A172 (cell line): Measurements from ENCODE around the gene COL1A1. TPM values are rescaled to one million over a fixed set of nuclear protein-coding genes. Genes with fewer than 3 reads are reported as not detected.

Experiments used
- DNase-seq: peaks from one replicate; pipeline ENCODE4 v3.0.0-alpha.2; 2015; ENCODE audit warnings: low spot score
- total RNA-seq: library from RNA; depleted of rRNA; stranded (reverse); fragments of >200 nt; shearing (Covaris generic); gene quantifications from 2 replicates; pipeline ENCODE4 v1.2.3, GENCODE V29; 2014

COL1A1 gene
- total RNA-seq, 1 experiment from 2014 or later: 15.7 TPM

GRCh38 chr17:50173335-50173941 lies 28.0 kb downstream of the COL1A1 start:
- DNase-seq: peak; percentile 89

GRCh38 chr17:50172936-50173334 lies 28.5 kb downstream of the COL1A1 start:
- no peak for DNase-seq

GRCh38 chr17:50172130-50172529 lies 29.3 kb downstream of the COL1A1 start:
- no peak for DNase-seq

- DNase-seq: no peak
Observed at GRCh38 chr17:50171371-50172071, 29.9 kb downstream of the COL1A1 start.

- DNase-seq: peak; percentile 89
Observed at GRCh38 chr17:50170662-50171370, 30.6 kb downstream of the COL1A1 start.

- no peak for DNase-seq
Observed at GRCh38 chr17:50169881-50170459, 31.5 kb downstream of the COL1A1 start.

- DNase-seq: peak; percentile 67
Observed at GRCh38 chr17:50169121-50169764, 32.2 kb downstream of the COL1A1 start.

GRCh38 chr17:50168319-50168718 lies 33.1 kb downstream of the COL1A1 start:
- no peak for DNase-seq

- no peak for DNase-seq
Observed at GRCh38 chr17:50167371-50167770, 34.1 kb downstream of the COL1A1 start.

GRCh38 chr17:50166518-50167181 lies 34.8 kb downstream of the COL1A1 start:
- no peak for DNase-seq

- no peak for DNase-seq
Observed at GRCh38 chr17:50165867-50166517, 35.4 kb downstream of the COL1A1 start, which contains the start of gene SGCA. SGCA (plus strand) TSS chr17:50166005; CDS start chr17:50166041, 36 bp downstream.

GRCh38 chr17:50165466-50165865 lies 36.0 kb downstream of the COL1A1 start:
- no peak for DNase-seq

- no peak for DNase-seq
Observed at GRCh38 chr17:50165066-50165465, 36.4 kb downstream of the COL1A1 start.

- no peak for DNase-seq
Observed at GRCh38 chr17:50164697-50164988, 36.8 kb downstream of the COL1A1 start.

GRCh38 chr17:50163843-50164696 lies 37.4 kb downstream of the COL1A1 start:
- DNase-seq: no peak

- DNase-seq: no peak
Observed at GRCh38 chr17:50162466-50163254, 38.8 kb downstream of the COL1A1 start.

- DNase-seq: no peak
Observed at GRCh38 chr17:50161911-50162288, 39.5 kb downstream of the COL1A1 start.

GRCh38 chr17:50161023-50161910 lies 40.2 kb downstream of the COL1A1 start:
- DNase-seq: peak; percentile 78
